Fibroblast of lung (primary cell): ENCODE measurements around the gene OR10D3. TPM values are rescaled to one million over a fixed set of nuclear protein-coding genes. Genes with fewer than 3 reads are reported as not detected.

Experiments
- DNase-seq, 2 donors: peaks; one replicate each; pipeline versions ENCODE4 v3.0.0 to v3.0.0-alpha.2; 2010; ENCODE audit warnings: low read depth in 2 of 2
- H2AFZ ChIP-seq: 2 replicates; pipeline ENCODE4 v1.5.1; 2012; ENCODE audit warnings: low read length, control low read depth, inconsistent platforms
- H3K27ac ChIP-seq: 2 replicates; pipeline ENCODE4 v1.5.1; 2011; ENCODE audit warnings: low read length, control low read depth; ENCODE audit not compliant: insufficient read depth
- H3K27me3 ChIP-seq: 2 replicates; pipeline ENCODE4 v1.5.1; 2011; ENCODE audit warnings: mild to moderate bottlenecking, low read length; ENCODE audit not compliant: control insufficient read depth, insufficient read depth
- H3K36me3 ChIP-seq: 2 replicates; pipeline ENCODE4 v1.5.1; 2011; ENCODE audit warnings: low read length; ENCODE audit not compliant: control insufficient read depth, insufficient read depth
- H3K4me1 ChIP-seq: 2 replicates; pipeline ENCODE4 v1.5.1; 2011; ENCODE audit warnings: low read length; ENCODE audit not compliant: control insufficient read depth, insufficient read depth; ENCODE audit errors: extremely low read depth
- H3K4me2 ChIP-seq: 2 replicates; pipeline ENCODE4 v1.5.1; 2011; ENCODE audit warnings: low read length, control low read depth; ENCODE audit not compliant: insufficient read depth; ENCODE audit errors: extremely low read depth
- H3K4me3 ChIP-seq, 4 experiments: fragments of 200-600 bp in 1 of 4; sonication (generic) in 1 of 4; replicated peaks in 1 of 4; 2 replicates each; pipeline ENCODE4 v1.5.1; 2011 to 2016; ENCODE audit warnings: low read length in 4 of 4, low read depth in 3 of 4, mild to moderate bottlenecking in 3 of 4, control low read depth in 2 of 4, inconsistent platforms in 1 of 4, mixed read lengths in 1 of 4; ENCODE audit not compliant: insufficient read depth in 1 of 4; ENCODE audit errors: control extremely low read depth in 1 of 4
- H3K79me2 ChIP-seq: 2 replicates; pipeline ENCODE4 v1.5.1; 2012; ENCODE audit warnings: mild to moderate bottlenecking, low read length, inconsistent platforms; ENCODE audit not compliant: control insufficient read depth, insufficient read depth
- H3K9ac ChIP-seq: 2 replicates; pipeline ENCODE4 v1.5.1; 2011; ENCODE audit warnings: mild to moderate bottlenecking, low read length, control low read depth; ENCODE audit not compliant: insufficient read depth
- H3K9me3 ChIP-seq: 2 replicates; pipeline ENCODE4 v1.5.1; 2012; ENCODE audit warnings: low read depth, low read length; ENCODE audit not compliant: control insufficient read depth, insufficient read depth
- H4K20me1 ChIP-seq: 2 replicates; pipeline ENCODE4 v1.5.1; 2011; ENCODE audit warnings: low read length; ENCODE audit not compliant: control insufficient read depth, insufficient read depth; ENCODE audit errors: extremely low read depth
- CTCF ChIP-seq, 2 donors: IDR thresholded peaks in 1 of 2; conservative IDR thresholded peaks in 1 of 2; 1 replicate in 1 of 2; 2 replicates in 1 of 2; pipeline ENCODE4 v1.5.1; 2011 to 2012; ENCODE audit warnings: low read length in 2 of 2, control low read depth in 1 of 2, inconsistent platforms in 1 of 2, low read depth in 1 of 2, mild to moderate bottlenecking in 1 of 2
- EZH2 ChIP-seq: IDR thresholded peaks from 2 replicates; pipeline ENCODE4 v1.5.1; 2012; ENCODE audit warnings: low read length, control low read depth, mild to moderate bottlenecking; ENCODE audit errors: missing control alignments
- polyA plus RNA-seq, 2 donors: library from polyadenylated mRNA; depleted of rRNA in 1 of 2; stranded (reverse) in 1 of 2; unstranded in 1 of 2; fragments of >200 nt; gene quantifications; 2 replicates each; pipeline ENCODE4 v1.2.1, GENCODE V29; 2011 to 2012; ENCODE audit warnings: missing spikeins in 1 of 2
- total RNA-seq: library from RNA; depleted of rRNA; stranded (reverse); fragments of >200 nt; gene quantifications from 2 replicates; pipeline ENCODE4 v1.2.1, GENCODE V29; 2014

The OR10D3 gene
- total and polyA plus RNA-seq, 2 donors (not counting 1 experiment from before 2014, with no cell fraction given), result not detected

- no peaks in the 10 kb centered on the region for H3K79me2 ChIP-seq
- DNase-seq, result no peak
- H3K27ac ChIP-seq, result no peak overlapping the region
- H3K4me2 ChIP-seq, result no peak overlapping the region
- no peak for TF ChIP-seq CTCF (conservative IDR thresholded peaks at IDR 0.05 in 1 of 2, IDR thresholded peaks at IDR 0.05 in 1 of 2; ENCODE audit: low read depth in 1 of 2, low read length in 2 of 2)
- no peak for TF ChIP-seq EZH2
- H3K27me3 ChIP-seq, result no peaks in the 10 kb centered on the region
- H3K9ac ChIP-seq, result no peak overlapping the region
- H3K9me3 ChIP-seq, result no peaks in the 10 kb centered on the region
- H3K36me3 ChIP-seq, result no peaks in the 10 kb centered on the region
- H3K4me3 ChIP-seq, result no peak overlapping the region
- H4K20me1 ChIP-seq, result no peaks in the 10 kb centered on the region
- no peaks in the 10 kb centered on the region for H3K4me1 ChIP-seq
- H2AFZ ChIP-seq, result no peak overlapping the region
These were observed 14.9 kb downstream of the OR10D3 start for GRCh38 chr11:124197999-124198398.

GRCh38 chr11:124198897-124199296 lies 15.8 kb downstream of the OR10D3 start:
- TF ChIP-seq CTCF (conservative IDR thresholded peaks at IDR 0.05 in 1 of 2, IDR thresholded peaks at IDR 0.05 in 1 of 2; ENCODE audit: low read depth in 1 of 2, low read length in 2 of 2) (no peak), EZH2 (no peak)
- no peak overlapping the region for H2AFZ ChIP-seq

GRCh38 chr11:124199702-124200101 lies 16.6 kb downstream of the OR10D3 start:
- H3K79me2 ChIP-seq, result no peaks in the 10 kb centered on the region
- TF ChIP-seq CTCF (conservative IDR thresholded peaks at IDR 0.05 in 1 of 2, IDR thresholded peaks at IDR 0.05 in 1 of 2; ENCODE audit: low read depth in 1 of 2, low read length in 2 of 2), result no peak
- TF ChIP-seq EZH2, result no peak
- H3K27me3 ChIP-seq, result no peaks in the 10 kb centered on the region
- H3K27ac ChIP-seq, result no peak overlapping the region
- no peak overlapping the region for H3K9ac ChIP-seq
- H3K9me3 ChIP-seq, result no peaks in the 10 kb centered on the region
- no peak overlapping the region for H2AFZ ChIP-seq
- no peaks in the 10 kb centered on the region for H3K4me1 ChIP-seq
- no peaks in the 10 kb centered on the region for H3K36me3 ChIP-seq
- H4K20me1 ChIP-seq, result no peaks in the 10 kb centered on the region
- peak; percentile 30 to 53 for DNase-seq
- H3K4me2 ChIP-seq, result no peak overlapping the region
- H3K4me3 ChIP-seq, result no peak overlapping the region

More at GRCh38 chr11:124198897-124199296, 15.8 kb downstream of the OR10D3 start:
- no peaks in the 10 kb centered on the region for H3K27me3 ChIP-seq
- no peak overlapping the region for H3K27ac ChIP-seq
- H3K4me3 ChIP-seq, result no peak overlapping the region
- H3K79me2 ChIP-seq, result no peaks in the 10 kb centered on the region
- H3K4me2 ChIP-seq, result no peak overlapping the region
- no peak for DNase-seq
- no peaks in the 10 kb centered on the region for H3K36me3 ChIP-seq
- no peaks in the 10 kb centered on the region for H3K4me1 ChIP-seq
- no peaks in the 10 kb centered on the region for H4K20me1 ChIP-seq
- no peak overlapping the region for H3K9ac ChIP-seq
- no peaks in the 10 kb centered on the region for H3K9me3 ChIP-seq
